GM21576 (cell line): Measurements from ENCODE around the gene SUN3.

Source experiments
- ATAC-seq: cut with Tn5 transposase; IDR thresholded peaks from one replicate; pipeline ENCODE4 v1.9.1; 2021; ENCODE audit warnings: mild to moderate bottlenecking, moderate library complexity; ENCODE audit not compliant: unreplicated experiment

Gene SUN3

DNA sequence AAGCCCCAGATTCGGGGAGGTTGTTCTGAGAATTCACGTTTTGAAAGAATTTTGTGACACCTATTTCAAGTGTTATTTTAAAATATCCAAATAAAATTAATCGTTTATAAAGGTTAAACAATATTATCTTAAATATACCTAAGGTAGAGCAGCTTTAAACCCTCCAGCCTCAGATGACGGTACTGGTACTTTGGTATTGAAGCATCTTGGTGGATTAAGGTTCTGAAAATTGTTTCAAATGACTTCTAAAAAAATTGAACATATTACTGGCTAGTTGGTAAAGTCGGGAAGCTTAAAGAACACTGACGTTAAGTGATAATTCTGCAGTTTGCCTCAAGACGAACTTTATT lies 49.1 kb downstream of the SUN3 start:
- no peak for ATAC-seq

- ATAC-seq = peak; percentile 99
Measured at GRCh38 chr7:47979145-47979831, 49.6 kb downstream of the SUN3 start, which contains the start of gene HUS1. Gene HUS1, minus strand, starts transcription at chr7:47979615. Its CDS starts 96 bp downstream, at chr7:47979519.

DNA sequence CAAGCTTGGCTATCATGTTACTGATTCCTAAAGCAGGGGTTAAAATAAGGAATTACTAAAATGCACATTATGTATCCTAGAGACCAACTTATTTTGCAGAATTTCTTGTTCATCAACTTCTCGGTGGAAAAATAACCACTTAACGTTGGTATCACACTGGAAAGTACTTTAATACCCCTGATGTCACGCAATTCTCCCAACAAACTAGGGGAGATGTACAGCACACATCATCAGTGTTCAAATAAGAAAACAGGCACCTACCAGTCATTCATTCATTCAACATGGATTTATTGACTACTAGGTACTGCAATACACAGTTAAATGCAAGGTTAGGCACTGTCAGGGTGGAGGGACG lies 50.1 kb downstream of the SUN3 start:
- no peak for ATAC-seq

DNA sequence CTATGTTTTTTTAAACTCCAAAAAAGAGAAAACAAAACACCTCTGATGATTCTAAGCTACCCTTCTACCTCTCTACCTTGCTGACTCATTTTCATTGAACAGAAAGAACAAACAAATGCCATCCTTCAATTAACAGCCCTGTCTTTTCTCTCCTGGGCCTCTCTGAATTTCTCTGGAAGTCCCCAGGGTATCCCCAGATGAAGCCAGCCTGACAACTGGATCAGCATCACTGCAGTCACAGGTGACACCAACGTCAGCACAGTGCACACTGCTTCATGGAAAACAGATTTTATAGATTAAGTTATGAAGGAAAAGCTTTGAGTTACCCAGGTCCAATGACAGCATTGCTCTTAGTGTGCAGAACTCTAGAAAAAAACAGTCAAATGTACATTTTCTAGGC lies 55.2 kb downstream of the SUN3 start:
- ATAC-seq = no peak

- ATAC-seq = no peak
Measured at GRCh38 chr7:47970761-47971160, 58.1 kb downstream of the SUN3 start.

DNA sequence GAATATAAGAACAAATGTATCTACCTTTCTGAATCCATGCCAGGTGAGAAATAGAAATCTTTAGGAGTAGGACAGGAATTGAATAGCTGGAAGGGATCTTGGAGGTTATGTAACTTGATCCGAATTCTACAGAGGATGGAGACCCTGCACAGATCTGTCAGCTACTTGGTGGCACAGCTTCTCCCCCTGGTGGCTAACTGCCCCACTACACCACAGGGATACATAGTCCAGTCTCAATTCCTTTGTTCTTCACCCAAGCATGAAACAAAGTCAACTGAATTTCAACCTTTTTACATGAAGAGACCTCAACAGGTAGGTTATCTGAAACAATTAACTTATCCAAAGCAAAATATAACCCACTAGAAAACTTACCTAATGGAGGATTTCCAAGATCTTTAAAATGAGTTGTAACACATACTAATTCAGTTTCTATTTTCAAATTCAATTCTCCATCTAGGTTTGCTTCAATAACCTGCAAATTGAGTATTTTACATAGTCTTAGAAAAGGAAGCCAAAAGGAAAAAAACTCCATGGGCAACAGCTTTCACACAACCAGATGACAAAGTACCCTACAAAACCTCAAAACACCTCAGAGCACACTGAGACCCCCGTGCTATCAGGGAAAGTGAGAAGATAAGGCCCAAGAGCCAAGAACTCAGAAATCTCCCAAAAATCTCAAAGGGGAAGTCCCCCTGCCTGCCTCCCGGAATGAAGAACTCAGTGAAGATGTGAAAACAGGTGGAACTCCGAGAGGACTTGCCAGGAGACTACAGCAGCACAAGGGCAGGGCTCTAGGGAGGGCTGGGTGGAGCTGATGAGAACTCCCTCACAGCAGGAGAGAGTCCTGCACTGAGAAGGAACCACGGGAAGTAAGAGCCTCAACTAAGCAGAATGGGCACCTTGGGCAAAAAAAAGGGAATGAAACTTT lies 59.8 kb downstream of the SUN3 start:
- peak; percentile 80 for ATAC-seq

DNA sequence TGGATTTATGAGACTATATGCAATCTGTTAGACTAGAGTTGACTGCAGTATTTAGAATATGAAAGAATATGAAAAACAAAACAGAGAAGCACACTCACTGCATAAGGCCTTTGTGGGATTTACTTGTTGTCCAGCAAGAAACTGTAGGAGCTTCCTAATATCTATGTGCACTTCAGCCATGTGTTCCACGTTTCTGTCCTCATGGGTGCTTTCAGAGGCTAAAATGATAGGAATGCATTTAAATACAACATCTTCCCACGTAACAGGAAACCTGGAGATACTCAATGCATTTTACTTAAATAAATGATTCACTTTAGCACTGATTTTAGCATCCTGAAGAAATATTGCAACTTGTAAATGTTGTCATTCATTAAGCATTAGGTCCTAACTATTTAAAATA lies 61.2 kb downstream of the SUN3 start:
- no peak for ATAC-seq

- ATAC-seq = no peak
Measured at GRCh38 chr7:47967123-47967522, 61.8 kb downstream of the SUN3 start.

DNA sequence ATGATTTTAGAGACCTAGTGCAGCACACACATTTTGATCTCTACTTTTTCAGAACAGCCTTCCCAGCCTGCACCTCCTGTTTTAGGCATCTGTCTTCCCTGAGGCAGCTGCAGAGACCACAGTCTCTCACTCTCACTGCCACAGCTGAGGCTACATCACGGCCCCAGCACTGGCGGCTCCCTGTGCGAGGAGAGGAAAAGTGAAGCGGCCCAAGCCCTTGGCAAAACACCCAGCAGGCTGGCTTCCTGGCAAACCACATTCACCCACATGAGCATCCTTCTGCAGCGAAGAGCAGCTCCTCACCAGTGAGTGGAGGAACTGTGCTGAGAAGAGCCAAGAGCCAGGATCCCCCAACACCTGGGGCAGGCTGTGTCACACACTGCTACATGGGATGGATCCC lies 63.5 kb downstream of the SUN3 start:
- no peak for ATAC-seq

- no peak for ATAC-seq
Measured at GRCh38 chr7:47962262-47962661, 66.6 kb downstream of the SUN3 start.

DNA sequence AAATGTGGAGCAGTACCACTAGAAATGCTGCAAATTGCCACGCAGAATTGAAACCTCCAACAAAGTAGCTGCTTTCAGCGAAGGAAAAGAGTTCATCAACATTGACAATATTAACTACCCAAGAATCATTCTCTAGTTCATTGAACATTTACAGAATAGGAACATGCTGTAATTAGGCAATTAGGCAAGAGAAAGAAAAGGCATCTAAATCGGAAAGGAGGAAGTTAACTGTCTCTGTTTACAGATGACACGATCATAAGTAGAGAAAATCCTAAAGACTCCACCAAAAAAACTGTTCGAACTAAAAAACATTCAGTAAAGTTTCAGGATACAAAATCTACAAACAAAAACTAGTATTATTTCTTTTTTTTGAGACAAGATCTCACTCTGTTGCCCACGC lies 71.8 kb downstream of the SUN3 start:
- no peak for ATAC-seq

DNA sequence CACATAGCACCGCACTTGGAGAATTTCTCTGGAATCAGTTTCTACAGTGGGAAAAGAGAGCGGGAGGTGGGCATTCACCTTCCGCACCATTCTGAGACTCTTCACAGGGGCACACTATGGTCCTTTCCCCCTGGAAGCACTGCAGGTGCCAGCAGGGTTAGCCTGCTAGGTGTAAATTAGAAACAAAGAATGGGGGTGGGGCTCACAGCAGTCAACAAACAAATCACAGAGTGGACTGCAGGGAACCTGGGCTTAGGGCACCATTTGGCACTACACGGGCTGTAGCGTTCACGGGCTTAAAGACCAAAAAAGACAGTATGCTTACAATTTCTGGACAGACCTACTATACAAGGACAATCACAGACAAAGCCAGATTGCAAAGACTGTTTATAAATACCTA lies 72.7 kb downstream of the SUN3 start:
- ATAC-seq = no peak

DNA sequence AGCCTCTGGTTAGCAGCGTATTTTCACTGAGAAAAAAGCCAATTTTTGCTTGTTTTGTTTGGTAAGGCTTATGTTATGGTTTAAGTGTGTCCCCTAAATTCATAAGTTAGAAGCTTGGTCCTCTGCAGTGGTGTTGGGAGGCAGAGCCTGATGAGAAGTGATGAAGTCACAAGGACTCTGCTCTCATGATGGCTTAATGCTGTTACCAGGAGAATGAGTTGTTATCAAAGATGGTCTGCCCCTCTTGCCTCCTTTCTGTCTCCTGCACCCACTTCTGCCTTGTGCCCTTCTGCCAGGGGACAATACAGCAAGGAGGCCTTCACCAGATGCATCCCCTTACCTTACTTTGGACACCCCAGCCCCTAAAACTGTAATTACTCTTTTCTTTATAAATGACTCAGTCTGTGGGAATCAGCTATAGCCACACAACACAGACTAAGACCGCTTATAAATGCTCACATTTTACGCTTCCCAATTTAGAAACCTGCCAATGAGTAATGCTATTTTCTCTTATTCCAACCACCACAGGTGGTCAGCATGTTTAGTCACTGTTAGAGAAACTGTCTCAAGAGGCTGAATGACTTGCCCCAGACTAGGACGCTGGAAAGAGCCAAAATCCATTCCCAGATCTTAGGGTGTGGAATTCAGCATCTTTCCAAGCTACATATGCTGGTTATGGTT lies 74.5 kb downstream of the SUN3 start:
- ATAC-seq = no peak

DNA sequence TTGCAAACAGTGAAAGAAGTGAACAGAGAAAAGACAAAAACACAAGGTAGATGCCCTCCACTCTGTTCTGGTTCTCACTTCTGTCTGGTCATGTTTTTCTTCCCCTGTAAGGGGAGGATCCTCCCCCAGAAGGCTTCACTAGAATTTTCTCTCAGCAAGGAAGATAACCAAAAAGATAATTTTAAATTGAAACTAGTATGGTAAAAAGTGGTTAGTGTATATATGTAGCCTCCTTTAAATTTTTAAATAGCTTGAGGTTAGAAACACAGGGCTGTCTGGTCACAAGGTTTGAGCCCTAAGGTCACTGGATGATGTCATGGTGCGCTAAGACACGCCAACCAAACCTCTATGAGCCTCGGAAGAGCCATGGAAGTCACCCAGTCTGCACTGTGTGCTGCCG lies 75.1 kb downstream of the SUN3 start:
- peak; percentile 49 for ATAC-seq

- no peak for ATAC-seq
Measured at GRCh38 chr7:47952224-47952623, 76.7 kb downstream of the SUN3 start.

GRCh38 chr7:47951374-47951773 lies 77.5 kb downstream of the SUN3 start:
- ATAC-seq = no peak

- no peak for ATAC-seq
Measured at GRCh38 chr7:47950714-47951113, 78.2 kb downstream of the SUN3 start.

- ATAC-seq = no peak
Measured at GRCh38 chr7:47949703-47950102, 79.2 kb downstream of the SUN3 start.

- ATAC-seq = no peak
Measured at GRCh38 chr7:47948141-47948790, 80.6 kb downstream of the SUN3 start, which contains the start of gene PKD1L1. Gene PKD1L1, minus strand, starts transcription at chr7:47948466. Its CDS starts 26 bp downstream, at chr7:47948440.

DNA sequence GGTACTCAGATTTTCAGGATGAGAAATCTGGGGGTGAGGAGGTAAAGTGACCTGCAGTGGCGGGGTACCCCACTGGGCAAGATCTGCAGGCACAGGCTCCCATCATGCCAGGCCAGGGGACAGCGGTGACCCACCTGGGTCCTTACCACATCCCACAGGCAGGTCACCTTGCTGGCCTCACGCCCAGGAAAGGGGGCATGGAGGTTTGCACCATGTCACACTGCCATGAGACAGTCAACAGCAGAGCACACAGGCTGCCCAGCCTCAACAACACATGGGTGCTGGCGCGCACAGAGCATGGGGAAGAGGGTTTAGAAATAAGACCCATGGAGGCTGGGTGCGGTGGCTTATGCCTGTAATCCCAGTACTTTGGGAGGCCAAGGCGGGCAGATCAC lies 81.6 kb downstream of the SUN3 start:
- ATAC-seq = no peak
